Measurements from ENCODE around the gene SLC9A1. TPM values are rescaled to one million over a fixed set of nuclear protein-coding genes. Genes with fewer than 3 reads are reported as not detected.

The SLC9A1 gene
- total RNA-seq, 1 experiment from 2014 or later: 22.5 TPM

GRCh38 chr1:27144920-27145661, 9.8 kb downstream of the SLC9A1 start (continued):
- TF ChIP-seq, protein P1, sequence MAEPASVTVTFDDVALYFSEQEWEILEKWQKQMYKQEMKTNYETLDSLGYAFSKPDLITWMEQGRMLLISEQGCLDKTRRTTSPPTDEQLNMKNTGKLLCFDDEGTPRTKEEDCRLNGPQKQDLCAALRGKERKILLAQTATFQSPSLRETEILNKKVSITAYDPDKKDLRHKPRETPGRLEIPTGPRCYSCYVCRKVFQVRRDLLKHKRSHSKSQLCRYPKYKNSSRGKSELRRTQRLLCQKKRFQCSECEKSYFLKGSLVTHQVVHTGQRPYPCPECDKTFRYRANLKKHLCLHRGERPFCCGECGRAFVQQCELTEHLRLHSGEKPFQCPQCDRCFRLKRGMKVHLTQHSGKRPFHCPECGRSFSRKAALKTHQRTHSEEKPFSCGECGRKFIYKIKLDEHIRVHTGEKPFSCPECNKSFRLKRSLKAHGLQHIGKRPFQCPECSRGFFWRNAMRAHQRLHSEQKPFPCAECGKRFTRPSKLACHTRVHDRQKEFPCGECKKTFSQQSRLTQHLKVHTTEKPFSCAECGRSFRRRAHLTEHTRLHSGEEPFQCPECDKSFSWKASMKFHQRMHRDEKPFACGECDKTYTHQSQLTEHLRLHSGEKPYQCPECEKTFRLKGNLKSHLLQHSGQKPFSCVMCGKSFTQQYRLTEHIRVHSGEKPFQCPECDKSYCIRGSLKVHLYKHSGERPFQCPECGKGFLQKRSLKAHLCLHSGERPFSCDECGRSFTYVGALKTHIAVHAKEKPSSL (CRISPR knock-in tag; conservative IDR thresholded peaks at IDR 0.05): no peak
- TF ChIP-seq CTCF (IDR thresholded peaks at IDR 0.05) (no peak), TEAD1 (CRISPR knock-in tag; IDR thresholded peaks at IDR 0.05) (no peak), PRDM15 (CRISPR knock-in tag; IDR thresholded peaks at IDR 0.05) (no peak), ZNF232 (CRISPR knock-in tag; IDR thresholded peaks at IDR 0.05) (no peak), ZNF121 (CRISPR knock-in tag; IDR thresholded peaks at IDR 0.05) (no peak), SMAD4 (CRISPR knock-in tag; IDR thresholded peaks at IDR 0.05) (no peak)
- TF ChIP-seq, protein P2, sequence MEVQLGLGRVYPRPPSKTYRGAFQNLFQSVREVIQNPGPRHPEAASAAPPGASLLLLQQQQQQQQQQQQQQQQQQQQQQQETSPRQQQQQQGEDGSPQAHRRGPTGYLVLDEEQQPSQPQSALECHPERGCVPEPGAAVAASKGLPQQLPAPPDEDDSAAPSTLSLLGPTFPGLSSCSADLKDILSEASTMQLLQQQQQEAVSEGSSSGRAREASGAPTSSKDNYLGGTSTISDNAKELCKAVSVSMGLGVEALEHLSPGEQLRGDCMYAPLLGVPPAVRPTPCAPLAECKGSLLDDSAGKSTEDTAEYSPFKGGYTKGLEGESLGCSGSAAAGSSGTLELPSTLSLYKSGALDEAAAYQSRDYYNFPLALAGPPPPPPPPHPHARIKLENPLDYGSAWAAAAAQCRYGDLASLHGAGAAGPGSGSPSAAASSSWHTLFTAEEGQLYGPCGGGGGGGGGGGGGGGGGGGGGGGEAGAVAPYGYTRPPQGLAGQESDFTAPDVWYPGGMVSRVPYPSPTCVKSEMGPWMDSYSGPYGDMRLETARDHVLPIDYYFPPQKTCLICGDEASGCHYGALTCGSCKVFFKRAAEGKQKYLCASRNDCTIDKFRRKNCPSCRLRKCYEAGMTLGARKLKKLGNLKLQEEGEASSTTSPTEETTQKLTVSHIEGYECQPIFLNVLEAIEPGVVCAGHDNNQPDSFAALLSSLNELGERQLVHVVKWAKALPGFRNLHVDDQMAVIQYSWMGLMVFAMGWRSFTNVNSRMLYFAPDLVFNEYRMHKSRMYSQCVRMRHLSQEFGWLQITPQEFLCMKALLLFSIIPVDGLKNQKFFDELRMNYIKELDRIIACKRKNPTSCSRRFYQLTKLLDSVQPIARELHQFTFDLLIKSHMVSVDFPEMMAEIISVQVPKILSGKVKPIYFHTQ (CRISPR knock-in tag; IDR thresholded peaks at IDR 0.05): no peak
- TF ChIP-seq, protein P3, sequence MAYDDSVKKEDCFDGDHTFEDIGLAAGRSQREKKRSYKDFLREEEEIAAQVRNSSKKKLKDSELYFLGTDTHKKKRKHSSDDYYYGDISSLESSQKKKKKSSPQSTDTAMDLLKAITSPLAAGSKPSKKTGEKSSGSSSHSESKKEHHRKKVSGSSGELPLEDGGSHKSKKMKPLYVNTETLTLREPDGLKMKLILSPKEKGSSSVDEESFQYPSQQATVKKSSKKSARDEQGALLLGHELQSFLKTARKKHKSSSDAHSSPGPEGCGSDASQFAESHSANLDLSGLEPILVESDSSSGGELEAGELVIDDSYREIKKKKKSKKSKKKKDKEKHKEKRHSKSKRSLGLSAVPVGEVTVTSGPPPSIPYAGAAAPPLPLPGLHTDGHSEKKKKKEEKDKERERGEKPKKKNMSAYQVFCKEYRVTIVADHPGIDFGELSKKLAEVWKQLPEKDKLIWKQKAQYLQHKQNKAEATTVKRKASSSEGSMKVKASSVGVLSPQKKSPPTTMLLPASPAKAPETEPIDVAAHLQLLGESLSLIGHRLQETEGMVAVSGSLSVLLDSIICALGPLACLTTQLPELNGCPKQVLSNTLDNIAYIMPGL (CRISPR knock-in tag; IDR thresholded peaks at IDR 0.05): no peak

DNA sequence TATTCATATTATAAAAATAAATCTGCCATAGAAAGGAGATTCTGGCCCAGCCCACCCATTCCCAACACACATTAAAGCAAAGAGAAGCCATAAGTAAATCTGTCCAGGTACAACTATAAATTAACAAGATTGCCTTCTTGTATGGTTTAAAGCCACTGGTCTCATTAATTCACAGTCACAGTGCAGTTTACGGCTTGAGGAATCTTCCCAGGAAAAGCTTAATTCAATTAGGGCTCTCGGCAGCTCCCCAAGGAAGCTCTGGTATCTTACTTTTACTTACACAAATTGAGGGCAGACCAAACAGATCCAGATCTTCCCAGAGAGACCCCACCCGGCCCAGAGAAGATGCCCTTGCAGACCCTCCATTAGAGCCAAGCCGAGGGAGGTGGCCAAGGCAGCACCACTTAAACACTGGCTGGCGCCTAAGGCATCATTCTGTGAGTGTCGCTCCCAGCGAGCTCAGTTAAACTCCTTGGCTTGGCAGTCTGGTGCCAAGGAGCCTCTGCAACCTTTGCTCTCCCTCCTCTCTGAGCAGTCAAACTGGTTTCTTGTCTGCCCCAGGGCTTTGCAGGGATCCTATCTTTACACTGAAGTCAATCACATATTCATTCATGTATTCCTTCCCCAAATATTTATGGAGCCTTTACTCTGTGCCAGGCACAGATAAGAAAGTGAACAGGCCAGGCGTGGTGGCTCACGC, 10.7 kb downstream of the SLC9A1 start:
- ChIA-PET POLR2A (interaction anchor here (0.7 to 3.6 kb wide), 3 partner anchors 10 to 43 kb away, joined by 4 to 25 read pairs (median 20); partner anchors contain the start of gene SLC9A1), CTCF (interaction anchor here (0.6 to 2.8 kb wide), 15 partner anchors 8 to 413 kb away, joined by 3 to 15 read pairs (median 4); partner anchors contain the start of gene SLC9A1)
- ATAC-seq: no peak
- Mint-ChIP-seq H3K27ac (peak overlapping the region; percentile 39), H3K4me1 (peaks cover 54% of the 10 kb centered on the region), H3K27me3 (ENCODE audit: low read depth) (no peaks in the 10 kb centered on the region), H3K9me3 (no peaks in the 10 kb centered on the region), H3K36me3 (0 out of 2 replicates have a peak, but pooled peaks cover 3% of the 10 kb centered on the region), H3K4me3 (no peak overlapping the region)
- DNase-seq (ENCODE audit: low spot score): no peak
- TF ChIP-seq, protein P4, sequence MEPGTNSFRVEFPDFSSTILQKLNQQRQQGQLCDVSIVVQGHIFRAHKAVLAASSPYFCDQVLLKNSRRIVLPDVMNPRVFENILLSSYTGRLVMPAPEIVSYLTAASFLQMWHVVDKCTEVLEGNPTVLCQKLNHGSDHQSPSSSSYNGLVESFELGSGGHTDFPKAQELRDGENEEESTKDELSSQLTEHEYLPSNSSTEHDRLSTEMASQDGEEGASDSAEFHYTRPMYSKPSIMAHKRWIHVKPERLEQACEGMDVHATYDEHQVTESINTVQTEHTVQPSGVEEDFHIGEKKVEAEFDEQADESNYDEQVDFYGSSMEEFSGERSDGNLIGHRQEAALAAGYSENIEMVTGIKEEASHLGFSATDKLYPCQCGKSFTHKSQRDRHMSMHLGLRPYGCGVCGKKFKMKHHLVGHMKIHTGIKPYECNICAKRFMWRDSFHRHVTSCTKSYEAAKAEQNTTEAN (CRISPR knock-in tag; IDR thresholded peaks at IDR 0.05): no peak
- TF ChIP-seq SMAD4 (CRISPR knock-in tag; IDR thresholded peaks at IDR 0.05) (no peak), ZNF317 (CRISPR knock-in tag; IDR thresholded peaks at IDR 0.05; ENCODE audit: borderline replicate concordance, low read depth) (no peak), ZNF423 (CRISPR knock-in tag; IDR thresholded peaks at IDR 0.05) (no peak), ELF4 (CRISPR knock-in tag; IDR thresholded peaks at IDR 0.05; ENCODE audit: low read depth) (no peak), MYBL2 (CRISPR knock-in tag; IDR thresholded peaks at IDR 0.05) (no peak), NFATC4 (CRISPR knock-in tag; IDR thresholded peaks at IDR 0.05) (no peak), NR1H2 (CRISPR knock-in tag; IDR thresholded peaks at IDR 0.05) (no peak)
- TF ChIP-seq, protein P5, sequence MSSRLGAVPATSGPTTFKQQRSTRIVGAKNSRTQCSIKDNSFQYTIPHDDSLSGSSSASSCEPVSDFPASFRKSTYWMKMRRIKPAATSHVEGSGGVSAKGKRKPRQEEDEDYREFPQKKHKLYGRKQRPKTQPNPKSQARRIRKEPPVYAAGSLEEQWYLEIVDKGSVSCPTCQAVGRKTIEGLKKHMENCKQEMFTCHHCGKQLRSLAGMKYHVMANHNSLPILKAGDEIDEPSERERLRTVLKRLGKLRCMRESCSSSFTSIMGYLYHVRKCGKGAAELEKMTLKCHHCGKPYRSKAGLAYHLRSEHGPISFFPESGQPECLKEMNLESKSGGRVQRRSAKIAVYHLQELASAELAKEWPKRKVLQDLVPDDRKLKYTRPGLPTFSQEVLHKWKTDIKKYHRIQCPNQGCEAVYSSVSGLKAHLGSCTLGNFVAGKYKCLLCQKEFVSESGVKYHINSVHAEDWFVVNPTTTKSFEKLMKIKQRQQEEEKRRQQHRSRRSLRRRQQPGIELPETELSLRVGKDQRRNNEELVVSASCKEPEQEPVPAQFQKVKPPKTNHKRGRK (CRISPR knock-in tag; IDR thresholded peaks at IDR 0.05; ENCODE audit: borderline replicate concordance): no peak
